OCI-LY7 (cell line): ENCODE results near the gene CALM3. TPM values are rescaled to one million over a fixed set of nuclear protein-coding genes. Genes with fewer than 3 reads are reported as not detected.

ENCODE experiments used
- BruUV-seq: library from RNA; stranded (reverse); fragments of 400-500 nt; replicated peaks from 2 replicates; lab custom pipeline; 2021; lab: Mats Ljungman, UMichigan
- CTCF ChIA-PET: fragments of 300-600 bp; sonication (Branson Sonifier 250); formaldehyde crosslinking; loops from one replicate; lab custom pipeline; 2022; ENCODE audit warnings: antibody characterized with exemption; ENCODE audit not compliant: unreplicated experiment; lab: Charles Lee
- POLR2A ChIA-PET: fragments of 300-600 bp; sonication (Branson Sonifier 250); formaldehyde crosslinking; loops from one replicate; lab custom pipeline; 2022; ENCODE audit warnings: antibody characterized with exemption; lab: Charles Lee
- DNase-seq: peaks from one replicate; pipeline ENCODE4 v3.0.0-alpha.2; 2015; ENCODE audit warnings: low spot score
- H2AFZ ChIP-seq: fragments of 200-600 bp; sonication (generic), shearing (Covaris generic); 2 replicates; pipeline ENCODE4 v1.6.1; 2014; ENCODE audit warnings: mild to moderate bottlenecking, antibody characterized with exemption, low read length, moderate library complexity
- H3K27ac ChIP-seq: fragments of 200-600 bp; sonication (generic); 2 replicates; pipeline ENCODE4 v1.5.1; 2014; ENCODE audit warnings: mixed run types, low read depth, mild to moderate bottlenecking, moderate library complexity, low read length, inconsistent platforms; ENCODE audit not compliant: poor library complexity, severe bottlenecking
- H3K36me3 ChIP-seq: fragments of 200-600 bp; sonication (generic); 2 replicates; pipeline ENCODE4 v1.6.1; 2014; ENCODE audit warnings: mild to moderate bottlenecking, antibody characterized with exemption, low read length, moderate library complexity, mixed read lengths; ENCODE audit not compliant: insufficient read depth
- H3K4me1 ChIP-seq: fragments of 200-600 bp; sonication (generic); 2 replicates; pipeline ENCODE4 v1.5.1; 2014; ENCODE audit warnings: mild to moderate bottlenecking, low read length; ENCODE audit not compliant: insufficient read depth, poor library complexity, severe bottlenecking
- H3K4me2 ChIP-seq: fragments of 200-600 bp; sonication (generic); 2 replicates; pipeline ENCODE4 v1.6.1; 2014; ENCODE audit warnings: mild to moderate bottlenecking, low read length
- H3K4me3 ChIP-seq: fragments of 200-600 bp; sonication (generic); 2 replicates; pipeline ENCODE4 v1.5.1; 2014; ENCODE audit warnings: mild to moderate bottlenecking, low read depth, low read length; ENCODE audit not compliant: poor library complexity, severe bottlenecking
- H3K79me2 ChIP-seq: fragments of 200-600 bp; sonication (generic); 2 replicates; pipeline ENCODE4 v1.6.1; 2016; ENCODE audit warnings: low read depth, mild to moderate bottlenecking, low read length, moderate library complexity, mixed read lengths; ENCODE audit not compliant: insufficient read depth
- H3K9me2 ChIP-seq: fragments of 200-600 bp; sonication (generic); 2 replicates; pipeline ENCODE4 v1.6.1; 2016; ENCODE audit warnings: mild to moderate bottlenecking, low read length, mixed read lengths; ENCODE audit not compliant: insufficient read depth
- H3K9me3 ChIP-seq: fragments of 200-600 bp; sonication (generic); 2 replicates; pipeline ENCODE4 v1.6.1; 2014; ENCODE audit warnings: mild to moderate bottlenecking, mixed run types, low read length, mixed read lengths
- H4K20me1 ChIP-seq: fragments of 200-600 bp; sonication (generic); 2 replicates; pipeline ENCODE4 v1.6.1; 2014; ENCODE audit warnings: mild to moderate bottlenecking, antibody characterized with exemption, low read length, moderate library complexity, mixed read lengths; ENCODE audit not compliant: insufficient read depth
- EZH2phosphoT487 ChIP-seq: fragments of 200-600 bp; sonication (generic); IDR thresholded peaks from 2 replicates; pipeline ENCODE4 v1.6.1; 2018; ENCODE audit warnings: low read depth, borderline replicate concordance, mild to moderate bottlenecking, mixed run types, antibody characterized with exemption, low read length, moderate library complexity, mixed read lengths
- intact Hi-C: fragments of 100-400 bp; cut with micrococcal nuclease; formaldehyde crosslinking; loops from one replicate; pipeline ENCODE4 v1.10.0; 2022; ENCODE audit not compliant: unreplicated experiment
- total RNA-seq, 2 experiments: library from RNA; depleted of rRNA in 1 of 2; stranded (reverse); fragments of >200 nt in 1 of 2; shearing (Covaris generic) in 1 of 2; gene quantifications; 2 replicates each; pipeline ENCODE4 v1.2.3, GENCODE V29; 2014 to 2022
- TF ChIP-seq, protein P1 (sequence below): fragments of 200-600 bp; sonication (generic); conservative IDR thresholded peaks from 2 replicates; pipeline ENCODE4 v1.5.1; 2014; ENCODE audit warnings: mild to moderate bottlenecking, antibody characterized with exemption, low read length, moderate library complexity, mixed read lengths

The CALM3 gene
- total RNA-seq, 2 experiments from 2014 or later: 175 to 198 TPM

DNA sequence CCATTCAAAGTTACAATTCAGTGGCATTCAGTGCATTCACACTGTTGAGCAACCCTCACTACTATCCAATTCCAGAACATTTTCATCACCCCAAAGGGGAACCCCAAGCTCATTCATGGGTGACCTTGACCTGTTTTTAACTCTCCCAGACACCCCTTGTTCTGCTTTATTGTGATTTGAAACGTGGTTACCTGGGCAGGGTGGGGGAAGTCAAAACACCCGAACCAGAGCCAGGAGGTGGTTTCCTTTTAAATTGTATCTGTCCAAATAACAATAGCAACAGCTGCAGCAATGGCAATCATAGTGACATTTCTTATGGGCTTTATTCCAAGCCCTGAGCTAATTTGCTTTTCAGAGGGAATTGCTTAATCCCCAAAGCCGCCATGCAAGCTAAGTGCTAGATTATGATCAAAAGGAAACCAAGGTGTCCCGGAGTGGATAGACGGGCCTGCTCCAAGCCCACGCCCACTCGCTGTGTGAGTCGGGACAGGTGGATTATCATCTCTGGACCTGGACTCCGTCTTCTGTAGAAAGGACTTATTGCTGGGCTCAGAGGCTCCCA lies 17.6 kb downstream of the CALM3 start:
- no peak overlapping the region for H3K4me3 ChIP-seq
- BruUV-seq: no TSS peak
- H2AFZ ChIP-seq: no peak overlapping the region
- no peaks in the 10 kb centered on the region for H3K79me2 ChIP-seq
- DNase-seq: peak; percentile 34
- POLR2A ChIA-PET: interaction anchor here (0.6 to 1.6 kb wide), 2 partner anchors 42 to 219 kb away, joined by 3 to 4 read pairs; partner anchors contain the start of gene DACT3
- no peaks in the 10 kb centered on the region for H3K9me3 ChIP-seq
- CTCF ChIA-PET: no interaction called here
- H3K9me2 ChIP-seq: no peaks in the 10 kb centered on the region
- peaks cover 56% of the 10 kb centered on the region for H3K4me1 ChIP-seq
- no peaks in the 10 kb centered on the region for H4K20me1 ChIP-seq
- H3K36me3 ChIP-seq: no peaks in the 10 kb centered on the region
- intact Hi-C loops: no loop called here
- peak overlapping the region; percentile 42 for H3K27ac ChIP-seq
- TF ChIP-seq EZH2phosphoT487: no peak
- TF ChIP-seq, protein P1, sequence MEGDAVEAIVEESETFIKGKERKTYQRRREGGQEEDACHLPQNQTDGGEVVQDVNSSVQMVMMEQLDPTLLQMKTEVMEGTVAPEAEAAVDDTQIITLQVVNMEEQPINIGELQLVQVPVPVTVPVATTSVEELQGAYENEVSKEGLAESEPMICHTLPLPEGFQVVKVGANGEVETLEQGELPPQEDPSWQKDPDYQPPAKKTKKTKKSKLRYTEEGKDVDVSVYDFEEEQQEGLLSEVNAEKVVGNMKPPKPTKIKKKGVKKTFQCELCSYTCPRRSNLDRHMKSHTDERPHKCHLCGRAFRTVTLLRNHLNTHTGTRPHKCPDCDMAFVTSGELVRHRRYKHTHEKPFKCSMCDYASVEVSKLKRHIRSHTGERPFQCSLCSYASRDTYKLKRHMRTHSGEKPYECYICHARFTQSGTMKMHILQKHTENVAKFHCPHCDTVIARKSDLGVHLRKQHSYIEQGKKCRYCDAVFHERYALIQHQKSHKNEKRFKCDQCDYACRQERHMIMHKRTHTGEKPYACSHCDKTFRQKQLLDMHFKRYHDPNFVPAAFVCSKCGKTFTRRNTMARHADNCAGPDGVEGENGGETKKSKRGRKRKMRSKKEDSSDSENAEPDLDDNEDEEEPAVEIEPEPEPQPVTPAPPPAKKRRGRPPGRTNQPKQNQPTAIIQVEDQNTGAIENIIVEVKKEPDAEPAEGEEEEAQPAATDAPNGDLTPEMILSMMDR: no peak
- H3K4me2 ChIP-seq: peak overlapping the region; percentile 49

DNA sequence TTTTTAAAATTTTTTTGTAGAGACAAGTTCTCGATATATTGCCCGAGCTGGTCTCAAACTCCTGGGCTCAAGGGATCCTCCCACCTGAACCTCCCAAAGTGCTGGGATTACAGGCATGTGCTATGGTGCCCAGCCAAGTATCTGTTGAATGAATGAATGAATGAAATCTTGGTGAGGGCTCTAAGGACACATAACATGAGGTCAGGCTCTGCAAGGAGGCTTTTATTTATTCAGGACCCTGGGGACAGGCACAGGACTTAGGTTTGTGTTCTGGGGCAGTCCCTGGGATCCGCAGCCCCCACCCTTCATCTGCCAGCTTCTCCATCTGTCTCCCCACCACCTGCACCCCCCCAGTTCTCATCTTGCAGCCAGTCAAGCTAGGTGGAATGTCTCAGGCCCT lies 19.1 kb downstream of the CALM3 start:
- peak overlapping the region; percentile 49 for H3K27ac ChIP-seq
- no peaks in the 10 kb centered on the region for H3K9me3 ChIP-seq
- no peaks in the 10 kb centered on the region for H3K9me2 ChIP-seq
- no peaks in the 10 kb centered on the region for H4K20me1 ChIP-seq
- BruUV-seq: no TSS peak
- DNase-seq: no peak
- peaks cover 58% of the 10 kb centered on the region for H3K4me1 ChIP-seq
- ChIA-PET POLR2A (interaction anchor here (1.4 kb wide), 1 partner anchor 11 kb away, joined by 6 read pairs; no protein-coding TSS in a partner anchor), CTCF (interaction anchor here (0.6 kb wide), 1 partner anchor 39 kb away, joined by 3 read pairs; no protein-coding TSS in a partner anchor)
- H2AFZ ChIP-seq: peak overlapping the region; percentile 83; the same call in 1 of the 2 replicates
- peak overlapping the region; percentile 69 for H3K4me2 ChIP-seq
- H3K79me2 ChIP-seq: no peaks in the 10 kb centered on the region
- no peaks in the 10 kb centered on the region for H3K36me3 ChIP-seq
- TF ChIP-seq EZH2phosphoT487: no peak
- TF ChIP-seq, protein P1: no peak
- intact Hi-C loops: no loop called here
- no peak overlapping the region for H3K4me3 ChIP-seq

DNA sequence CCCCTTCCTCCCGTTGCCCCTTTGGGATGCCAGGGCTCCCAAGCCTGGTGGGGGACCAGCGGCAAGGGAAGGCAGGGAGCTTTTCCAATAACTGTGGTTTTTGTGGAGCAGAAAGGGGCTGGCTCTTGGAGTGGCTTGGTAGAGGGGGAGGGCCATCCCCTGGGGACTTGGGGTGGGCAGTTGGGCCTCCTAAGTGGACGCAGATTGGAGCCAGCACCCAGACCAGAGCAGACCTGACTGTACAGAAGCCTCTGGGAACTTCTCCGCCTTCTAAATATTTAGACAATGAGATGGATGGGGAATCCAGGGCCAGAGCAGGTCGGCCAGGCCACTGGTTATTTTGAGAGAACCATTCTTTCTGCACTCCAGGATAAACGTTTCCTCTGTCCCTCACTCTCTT lies 19.6 kb downstream of the CALM3 start:
- H3K4me2 ChIP-seq: peak overlapping the region; percentile 69; the same call in 1 of the 2 replicates
- no TSS peak for BruUV-seq
- TF ChIP-seq, protein P1: no peak
- TF ChIP-seq EZH2phosphoT487: no peak
- H3K4me1 ChIP-seq: peaks cover 59% of the 10 kb centered on the region
- ChIA-PET CTCF (interaction anchor here (0.6 kb wide), 1 partner anchor 39 kb away, joined by 3 read pairs; no protein-coding TSS in a partner anchor), POLR2A (interaction anchor here (1.4 kb wide), 1 partner anchor 10 kb away, joined by 6 read pairs; no protein-coding TSS in a partner anchor)
- no peak overlapping the region for H3K4me3 ChIP-seq
- DNase-seq: no peak
- no peak overlapping the region for H3K27ac ChIP-seq
- no peaks in the 10 kb centered on the region for H4K20me1 ChIP-seq
- no peaks in the 10 kb centered on the region for H3K9me3 ChIP-seq
- H2AFZ ChIP-seq: peak overlapping the region; percentile 83; the same call in 1 of the 2 replicates
- intact Hi-C loops: no loop called here
- H3K36me3 ChIP-seq: no peaks in the 10 kb centered on the region
- no peaks in the 10 kb centered on the region for H3K79me2 ChIP-seq
- no peaks in the 10 kb centered on the region for H3K9me2 ChIP-seq
